Bronchial epithelial cell (primary cell): ENCODE results near the gene AHCY. TPM values are rescaled to one million over a fixed set of nuclear protein-coding genes. Genes with fewer than 3 reads are reported as not detected.
"Not testable (repeated sequence)": the region's sequence is repeated elsewhere in the genome, so short reads cannot be mapped to it uniquely, and the experiment has no call there.

Experiments
- DNase-seq: peaks from one replicate; pipeline ENCODE4 v3.0.0-alpha.2; 2010; ENCODE audit warnings: low read depth
- FAIRE-seq: peaks from 2 replicates; lab custom pipeline; 2011; peaks lifted over from hg19 to GRCh38; lab: Jason Lieb, UNC
- H3K27me3 ChIP-seq: 2 replicates; pipeline ENCODE4 v1.5.1; 2011; ENCODE audit warnings: low read length; ENCODE audit not compliant: control insufficient read depth, insufficient read depth
- H3K36me3 ChIP-seq: 2 replicates; pipeline ENCODE4 v1.5.1; 2011; ENCODE audit warnings: low read length; ENCODE audit not compliant: control insufficient read depth, insufficient read depth
- H3K4me3 ChIP-seq: 2 replicates; pipeline ENCODE4 v1.5.1; 2011; ENCODE audit warnings: mild to moderate bottlenecking, low read depth, low read length, control low read depth
- total RNA-seq: library from RNA; depleted of rRNA; stranded (reverse); fragments of >200 nt; gene quantifications from 2 replicates; pipeline ENCODE4 v1.2.1, GENCODE V29; 2014
- TF ChIP-seq, protein P1 (sequence below): IDR thresholded peaks from 2 replicates; pipeline ENCODE4 v1.5.1; 2011; ENCODE audit warnings: mild to moderate bottlenecking, moderate library complexity, low read length, control low read depth, inconsistent platforms; ENCODE audit not compliant: insufficient read depth, severe bottlenecking

AHCY gene
- total RNA-seq, 1 donor from 2014 or later = 278 TPM

DNA sequence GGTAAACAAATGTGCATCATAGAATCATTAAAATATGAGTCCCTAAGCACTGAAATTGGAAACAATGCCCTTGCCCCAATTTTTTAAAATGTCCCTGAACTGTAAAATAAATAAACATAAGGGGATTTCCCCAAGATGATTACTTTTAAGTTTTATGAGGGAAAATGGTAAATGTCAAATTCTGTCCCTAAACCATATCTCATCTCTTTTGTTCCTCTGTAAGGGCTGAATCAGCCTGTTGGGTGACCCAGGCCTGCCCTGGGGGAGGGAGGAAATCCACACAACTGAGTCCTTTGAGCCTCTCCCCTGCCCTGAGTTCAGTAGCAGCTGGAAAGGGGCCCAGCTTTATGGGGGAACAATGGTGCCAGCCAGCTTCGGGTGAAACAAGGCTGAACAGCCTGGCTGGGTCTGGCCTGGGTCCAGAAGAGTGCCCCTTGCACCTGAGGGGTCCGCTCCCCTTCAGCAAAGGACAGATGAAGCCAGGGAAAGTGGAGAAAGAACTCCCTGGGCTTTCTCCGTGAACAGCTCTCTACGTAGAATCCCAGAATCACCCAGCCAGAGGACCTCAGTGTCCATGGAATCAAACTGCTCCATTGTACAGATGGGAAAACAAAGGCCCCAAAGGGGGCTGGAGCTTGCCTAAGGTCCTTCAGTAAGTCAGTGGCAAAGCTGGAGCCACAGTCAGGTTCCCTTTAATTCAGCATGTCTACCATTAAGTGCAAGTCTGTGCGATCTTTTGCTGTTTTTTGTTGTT lies 31.7 kb upstream of the AHCY start:
- H3K4me3 ChIP-seq = no peak overlapping the region
- peak; percentile 50 for DNase-seq
- TF ChIP-seq, protein P1, sequence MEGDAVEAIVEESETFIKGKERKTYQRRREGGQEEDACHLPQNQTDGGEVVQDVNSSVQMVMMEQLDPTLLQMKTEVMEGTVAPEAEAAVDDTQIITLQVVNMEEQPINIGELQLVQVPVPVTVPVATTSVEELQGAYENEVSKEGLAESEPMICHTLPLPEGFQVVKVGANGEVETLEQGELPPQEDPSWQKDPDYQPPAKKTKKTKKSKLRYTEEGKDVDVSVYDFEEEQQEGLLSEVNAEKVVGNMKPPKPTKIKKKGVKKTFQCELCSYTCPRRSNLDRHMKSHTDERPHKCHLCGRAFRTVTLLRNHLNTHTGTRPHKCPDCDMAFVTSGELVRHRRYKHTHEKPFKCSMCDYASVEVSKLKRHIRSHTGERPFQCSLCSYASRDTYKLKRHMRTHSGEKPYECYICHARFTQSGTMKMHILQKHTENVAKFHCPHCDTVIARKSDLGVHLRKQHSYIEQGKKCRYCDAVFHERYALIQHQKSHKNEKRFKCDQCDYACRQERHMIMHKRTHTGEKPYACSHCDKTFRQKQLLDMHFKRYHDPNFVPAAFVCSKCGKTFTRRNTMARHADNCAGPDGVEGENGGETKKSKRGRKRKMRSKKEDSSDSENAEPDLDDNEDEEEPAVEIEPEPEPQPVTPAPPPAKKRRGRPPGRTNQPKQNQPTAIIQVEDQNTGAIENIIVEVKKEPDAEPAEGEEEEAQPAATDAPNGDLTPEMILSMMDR = no peak
- FAIRE-seq = no peak
- no peaks in the 10 kb centered on the region for H3K36me3 ChIP-seq
- H3K27me3 ChIP-seq = no peaks in the 10 kb centered on the region

DNA sequence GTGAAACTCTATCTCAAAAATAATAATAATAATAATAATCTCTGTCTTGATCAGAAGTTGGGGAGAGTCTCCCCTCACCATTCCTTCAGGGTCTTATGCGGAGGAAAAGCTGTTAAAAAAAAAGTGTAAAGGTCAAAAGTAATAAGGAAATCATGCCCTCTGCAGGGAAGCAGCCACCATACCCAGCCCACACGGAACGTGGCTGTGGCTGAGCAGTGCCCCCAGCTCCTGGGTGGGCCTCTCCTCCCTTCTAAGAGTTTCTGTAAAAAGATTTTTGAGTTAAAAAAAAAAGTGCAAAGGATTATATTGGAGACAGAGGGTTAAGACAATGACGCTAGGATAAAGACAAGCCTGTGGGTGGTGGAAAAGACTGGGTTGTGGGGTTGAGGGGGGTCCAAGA lies 30.6 kb upstream of the AHCY start:
- TF ChIP-seq, protein P1 = no peak
- no peaks in the 10 kb centered on the region for H3K36me3 ChIP-seq
- FAIRE-seq (no peak), DNase-seq (no peak)
- no peaks in the 10 kb centered on the region for H3K27me3 ChIP-seq
- no peak overlapping the region for H3K4me3 ChIP-seq

DNA sequence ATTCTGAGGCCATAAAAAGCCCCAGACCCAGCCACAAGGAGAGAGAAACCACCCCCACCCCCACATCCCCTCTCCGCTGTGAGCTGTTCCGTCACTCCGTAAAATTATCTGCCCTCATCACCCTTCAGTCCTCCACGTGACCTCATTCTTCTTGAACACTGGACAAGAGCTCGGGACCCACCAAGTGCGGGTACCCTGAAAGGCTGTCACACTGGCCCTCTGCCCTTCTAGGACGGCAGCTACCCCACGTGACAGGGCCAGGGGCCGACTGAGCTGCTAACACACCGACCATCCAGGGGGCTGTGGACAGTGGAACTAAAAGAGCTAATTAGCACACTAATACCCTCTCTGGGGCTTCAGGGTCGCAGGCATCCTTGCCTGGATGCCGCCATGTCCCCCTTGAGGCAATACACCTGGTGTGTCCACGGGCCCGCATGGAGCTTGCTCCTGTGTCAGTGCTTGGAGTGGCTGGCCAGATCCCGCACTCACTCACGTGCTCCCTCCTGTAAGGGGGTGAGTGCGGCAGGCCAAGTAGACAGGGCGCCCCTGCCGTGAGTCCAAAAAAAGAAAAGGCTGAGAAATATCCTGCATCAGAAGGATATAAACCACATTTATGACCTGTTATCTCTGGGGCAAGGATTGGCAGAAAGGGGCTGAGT lies 29.2 kb upstream of the AHCY start:
- TF ChIP-seq, protein P1 = no peak
- FAIRE-seq = no peak

DNA sequence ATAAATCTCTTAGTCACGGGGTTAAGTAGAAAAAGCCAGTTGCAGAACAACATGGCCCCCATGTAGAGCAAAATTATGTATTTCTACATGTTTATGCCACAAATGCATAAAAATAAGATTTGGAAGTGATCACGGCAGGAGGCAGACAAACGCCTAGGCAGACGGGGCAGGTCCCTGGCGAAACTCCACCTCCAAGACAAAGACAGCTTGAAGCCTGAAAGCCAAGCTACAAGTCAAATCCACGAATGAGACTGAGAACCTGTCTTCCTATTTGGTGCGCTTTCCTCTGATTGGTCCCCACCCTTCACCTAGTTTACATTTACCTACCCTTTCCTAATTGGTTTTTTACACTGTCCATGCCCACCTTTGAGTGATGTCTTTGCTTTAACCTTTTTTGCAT lies 28.7 kb upstream of the AHCY start:
- no peaks in the 10 kb centered on the region for H3K27me3 ChIP-seq
- no peak for DNase-seq
- no peak overlapping the region for H3K4me3 ChIP-seq
- FAIRE-seq = no peak
- TF ChIP-seq, protein P1 = no peak
- H3K36me3 ChIP-seq = no peaks in the 10 kb centered on the region

More for the DNA sequence above, 29.2 kb upstream of the AHCY start:
- H3K36me3 ChIP-seq = no peaks in the 10 kb centered on the region
- H3K4me3 ChIP-seq = no peak overlapping the region
- no peaks in the 10 kb centered on the region for H3K27me3 ChIP-seq
- DNase-seq = no peak

DNA sequence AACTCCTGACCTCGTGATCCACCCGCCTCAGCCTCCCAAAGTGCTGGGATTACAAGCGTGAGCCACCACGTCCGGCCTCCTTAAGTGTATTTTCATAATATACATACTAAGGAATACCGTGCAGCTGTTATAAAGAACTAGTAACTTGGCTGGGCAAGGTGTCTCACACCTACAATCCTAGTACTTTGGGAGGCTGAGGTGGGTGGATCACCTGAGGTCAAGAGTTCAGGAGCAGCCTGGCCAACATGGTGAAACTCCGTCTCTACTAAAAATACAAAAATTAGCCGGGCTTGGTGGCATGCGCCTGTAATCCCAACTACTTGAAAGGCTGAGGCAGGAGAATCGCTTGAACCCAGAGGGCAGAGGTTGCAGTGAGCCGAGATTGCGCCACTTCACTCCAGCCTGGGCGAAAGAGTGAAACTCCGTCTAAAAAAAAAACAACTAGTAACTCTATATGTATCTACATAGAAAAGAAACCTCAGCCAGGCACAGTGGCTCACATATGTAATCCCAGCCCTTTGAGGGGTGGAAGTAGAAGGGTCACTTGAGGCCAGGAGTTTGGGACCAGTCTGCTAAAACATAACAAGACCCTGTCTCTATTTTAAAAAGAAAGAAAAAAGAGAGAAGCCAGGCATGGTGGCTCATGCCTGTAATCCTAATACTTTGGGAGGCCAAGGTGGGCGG lies 27.8 kb upstream of the AHCY start:
- not testable (repeated sequence) for H3K4me3 ChIP-seq, DNase-seq, FAIRE-seq, H3K27me3 ChIP-seq, H3K36me3 ChIP-seq
